AG04449 (cell line): Measurements from ENCODE around the gene RSRC2.
"Not testable (repeated sequence)": the region's sequence is repeated elsewhere in the genome, so short reads cannot be mapped to it uniquely, and the experiment has no call there.

ENCODE experiments used
- CTCF ChIA-PET: fragments of 350-600 bp; formaldehyde crosslinking; extraction: SDS; loops from one replicate; lab custom pipeline; 2021; ENCODE audit warnings: antibody characterized with exemption; lab: Yijun Ruan, JAX
- POLR2A ChIA-PET: fragments of 400-600, 350-600 bp; formaldehyde crosslinking; extraction: SDS; loops from one replicate; lab custom pipeline; 2020; ENCODE audit warnings: antibody characterized with exemption, inconsistent platforms; lab: Yijun Ruan, JAX
- DNase-seq: peaks from one replicate; pipeline ENCODE4 v3.0.0-alpha.2; 2010; ENCODE audit warnings: low read depth, low spot score
- H3K4me3 ChIP-seq: 2 replicates; pipeline ENCODE4 v1.5.1; 2011; ENCODE audit warnings: low read depth, mild to moderate bottlenecking, control low read depth, low read length
- CTCF ChIP-seq: IDR thresholded peaks from one replicate; pipeline ENCODE4 v1.5.1; 2011; ENCODE audit warnings: mild to moderate bottlenecking, moderate library complexity, low read length, control low read depth, inconsistent platforms; ENCODE audit not compliant: insufficient read depth; ENCODE audit errors: missing control alignments

Gene RSRC2

GRCh38 chr12:122491991-122492390 is 34.7 kb downstream of the RSRC2 start:
- no peak for TF ChIP-seq CTCF
- DNase-seq: no peak
- H3K4me3 ChIP-seq: no peak overlapping the region
- ChIA-PET CTCF (interaction anchor here (0.6 to 5.0 kb wide), 3 partner anchors 20 to 92 kb away, joined by 3 to 30 read pairs (median 20); no protein-coding TSS in a partner anchor), POLR2A (no interaction called here)

DNA sequence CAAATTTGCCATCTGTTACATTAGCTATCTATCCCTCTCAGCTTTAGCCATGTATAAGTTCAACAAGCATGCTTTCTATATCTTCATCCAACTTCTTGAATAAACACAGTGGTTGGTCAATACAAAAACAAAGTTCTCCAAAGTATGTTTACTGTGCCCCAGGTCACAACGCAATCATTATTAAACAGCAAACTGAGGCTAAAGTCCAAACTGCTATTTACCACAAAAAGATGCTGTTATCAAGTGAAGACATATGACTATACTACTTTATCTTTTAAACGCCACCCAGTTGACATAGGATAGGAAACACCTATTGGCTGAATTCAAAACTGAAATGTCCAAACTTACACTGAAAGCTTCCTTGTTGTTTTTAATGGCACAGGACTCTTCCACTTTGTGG is 37.7 kb downstream of the RSRC2 start:
- H3K4me3 ChIP-seq: no peak overlapping the region
- no peak for DNase-seq
- TF ChIP-seq CTCF: no peak
- CTCF ChIA-PET: interaction anchor here (1.8 to 5.0 kb wide), 3 partner anchors 9 to 89 kb away, joined by 10 to 30 read pairs (median 20); no protein-coding TSS in a partner anchor
- POLR2A ChIA-PET: interaction anchor here (0.8 kb wide), 1 partner anchor 12 kb away, joined by 3 read pairs; the partner anchor contains the start of gene ZCCHC8

GRCh38 chr12:122487807-122488206 is 38.9 kb downstream of the RSRC2 start:
- POLR2A ChIA-PET, DNase-seq, H3K4me3 ChIP-seq: not testable (repeated sequence)
- CTCF ChIA-PET: interaction anchor here (5.0 kb wide), 1 partner anchor 15 kb away, joined by 30 read pairs; no protein-coding TSS in a partner anchor

GRCh38 chr12:122486805-122487426 is 39.8 kb downstream of the RSRC2 start:
- H3K4me3 ChIP-seq: no peak overlapping the region
- no peak for TF ChIP-seq CTCF
- DNase-seq: no peak
- CTCF ChIA-PET: interaction anchor here (1.6 to 5.2 kb wide), 2 partner anchors 10 to 15 kb away, joined by 5 to 44 read pairs; no protein-coding TSS in a partner anchor
- POLR2A ChIA-PET: interaction anchor here (1.1 kb wide), 1 partner anchor 8 kb away, joined by 3 read pairs; no protein-coding TSS in a partner anchor

GRCh38 chr12:122486360-122486759 is 40.4 kb downstream of the RSRC2 start:
- POLR2A ChIA-PET: interaction anchor here (1.1 kb wide), 1 partner anchor 9 kb away, joined by 3 read pairs; no protein-coding TSS in a partner anchor
- not testable (repeated sequence) for H3K4me3 ChIP-seq
- peak; percentile 29 for DNase-seq
- CTCF ChIA-PET: interaction anchor here (1.4 to 5.2 kb wide), 3 partner anchors 11 to 14 kb away, joined by 3 to 44 read pairs (median 5); no protein-coding TSS in a partner anchor

DNA sequence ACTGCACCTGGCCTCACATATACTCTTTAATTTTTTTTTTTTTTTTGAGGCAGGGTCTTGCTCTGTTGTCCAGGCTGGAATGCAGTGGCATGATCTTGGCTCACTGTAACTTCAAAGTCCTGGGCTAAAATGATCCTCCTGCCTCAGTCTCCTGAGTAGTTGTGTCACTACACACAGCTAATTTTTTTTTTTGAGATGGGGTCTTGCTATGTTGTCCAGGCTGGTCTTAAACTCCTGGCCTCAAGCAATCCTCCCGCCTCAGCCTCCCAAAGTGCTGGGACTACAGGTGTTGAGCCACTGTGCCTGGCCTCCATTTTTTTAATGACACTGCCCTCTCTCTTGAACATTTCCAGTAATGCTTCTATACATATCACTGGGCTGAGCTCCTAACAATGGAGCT is 42.4 kb downstream of the RSRC2 start:
- H3K4me3 ChIP-seq, DNase-seq: not testable (repeated sequence)
- POLR2A ChIA-PET: interaction anchor here (1.6 kb wide), 1 partner anchor 17 kb away, joined by 3 read pairs; the partner anchor contains the start of gene ZCCHC8
- CTCF ChIA-PET: interaction anchor here (1.3 to 5.2 kb wide), 3 partner anchors 9 to 128 kb away, joined by 4 to 44 read pairs (median 4); no protein-coding TSS in a partner anchor

GRCh38 chr12:122483969-122484368 is 42.8 kb downstream of the RSRC2 start:
- ChIA-PET CTCF (interaction anchor here (1.8 to 5.2 kb wide), 2 partner anchors 8 to 12 kb away, joined by 4 to 44 read pairs; no protein-coding TSS in a partner anchor), POLR2A (interaction anchor here (1.6 kb wide), 1 partner anchor 17 kb away, joined by 3 read pairs; the partner anchor contains the start of gene ZCCHC8)
- no peak for TF ChIP-seq CTCF

More at GRCh38 chr12:122483969-122484368, 42.8 kb downstream of the RSRC2 start:
- H3K4me3 ChIP-seq: no peak overlapping the region
- DNase-seq: no peak
